GM12878 (cell line): ENCODE results near the gene HNMT.

Experiments used
- CTCF ChIP-seq, 3 experiments: IDR thresholded peaks in 2 of 3; conservative IDR thresholded peaks in 1 of 3; 2 replicates each; pipeline ENCODE4 v1.5.1; 2011; ENCODE audit warnings: low read depth in 3 of 3, low read length in 3 of 3, mild to moderate bottlenecking in 3 of 3, control low read depth in 2 of 3, moderate library complexity in 2 of 3, inconsistent platforms in 1 of 3, mixed read lengths in 1 of 3; ENCODE audit not compliant: control insufficient read depth in 2 of 3, insufficient read depth in 1 of 3; ENCODE audit errors: extremely low read depth in 1 of 3
- JUND ChIP-seq: IDR thresholded peaks from 2 replicates; pipeline ENCODE4 v1.6.1; 2012; ENCODE audit warnings: low read depth, mild to moderate bottlenecking, low read length, improper control_type of control experiment, moderate library complexity
- TCF12 ChIP-seq: IDR thresholded peaks from 2 replicates; pipeline ENCODE4 v1.6.1; 2011; ENCODE audit warnings: low read depth, mild to moderate bottlenecking, low read length
- TF ChIP-seq, protein P1 (sequence below): IDR thresholded peaks from 2 replicates; pipeline ENCODE4 v1.6.1; 2012; ENCODE audit warnings: low read depth, low read length, improper control_type of control experiment

GRCh38 chr2:137959166-137959565, 5.1 kb upstream of the HNMT start:
- TF ChIP-seq CTCF (IDR thresholded peaks at IDR 0.05 in 2 of 3, conservative IDR thresholded peaks at IDR 0.05 in 1 of 3; ENCODE audit: control insufficient read depth in 2 of 3, extremely low read depth in 1 of 3, insufficient read depth in 1 of 3, low read depth in 3 of 3, low read length in 3 of 3) (no peak), TCF12 (no peak), JUND (no peak)
- TF ChIP-seq, protein P1, sequence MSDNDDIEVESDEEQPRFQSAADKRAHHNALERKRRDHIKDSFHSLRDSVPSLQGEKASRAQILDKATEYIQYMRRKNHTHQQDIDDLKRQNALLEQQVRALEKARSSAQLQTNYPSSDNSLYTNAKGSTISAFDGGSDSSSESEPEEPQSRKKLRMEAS, result no peak
